HG03039 (cell line): ENCODE measurements around the gene EYS.
"Not testable (repeated sequence)": the region's sequence is repeated elsewhere in the genome, so short reads cannot be mapped to it uniquely, and the experiment has no call there.

ENCODE experiments used
- ATAC-seq: cut with Tn5 transposase; IDR thresholded peaks from one replicate; pipeline ENCODE4 v1.9.1; 2021; ENCODE audit warnings: mild to moderate bottlenecking, moderate library complexity; ENCODE audit not compliant: unreplicated experiment

Gene EYS

GRCh38 chr6:65637289-65638046 is 69.6 kb downstream of the EYS start:
- ATAC-seq = no peak

DNA sequence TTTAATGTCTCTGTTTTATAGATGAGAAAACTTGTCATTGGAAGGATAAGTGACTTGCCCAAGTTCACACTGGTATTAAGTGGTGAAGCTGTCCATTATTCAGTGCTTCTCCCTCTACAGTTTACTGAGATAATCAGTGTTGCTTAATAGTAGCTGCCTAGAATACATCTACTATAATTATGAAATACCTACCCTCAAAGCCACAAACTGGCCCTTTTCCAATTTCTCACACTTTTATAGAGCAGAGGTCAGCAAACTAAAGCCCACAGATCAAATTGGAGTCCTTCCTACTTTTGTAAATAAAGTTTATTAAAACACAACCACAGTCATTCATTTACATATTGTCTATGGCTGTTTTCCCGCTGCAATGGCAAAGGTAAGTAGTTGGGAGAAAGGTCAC is 73.5 kb downstream of the EYS start:
- no peak for ATAC-seq

- ATAC-seq = no peak
Observed at GRCh38 chr6:65631711-65632110, 75.3 kb downstream of the EYS start.

GRCh38 chr6:65627434-65627999 is 79.5 kb downstream of the EYS start:
- ATAC-seq = not testable (repeated sequence)

- ATAC-seq = no peak
Observed at GRCh38 chr6:65627015-65627414, 80.0 kb downstream of the EYS start.

- no peak for ATAC-seq
Observed at GRCh38 chr6:65623566-65623965, 83.5 kb downstream of the EYS start.

- no peak for ATAC-seq
Observed at GRCh38 chr6:65610746-65611145, 96.3 kb downstream of the EYS start.

- ATAC-seq = no peak
Observed at GRCh38 chr6:65595540-65595939, 111.5 kb downstream of the EYS start.

- ATAC-seq = no peak
Observed at GRCh38 chr6:65570340-65570739, 136.7 kb downstream of the EYS start.

DNA sequence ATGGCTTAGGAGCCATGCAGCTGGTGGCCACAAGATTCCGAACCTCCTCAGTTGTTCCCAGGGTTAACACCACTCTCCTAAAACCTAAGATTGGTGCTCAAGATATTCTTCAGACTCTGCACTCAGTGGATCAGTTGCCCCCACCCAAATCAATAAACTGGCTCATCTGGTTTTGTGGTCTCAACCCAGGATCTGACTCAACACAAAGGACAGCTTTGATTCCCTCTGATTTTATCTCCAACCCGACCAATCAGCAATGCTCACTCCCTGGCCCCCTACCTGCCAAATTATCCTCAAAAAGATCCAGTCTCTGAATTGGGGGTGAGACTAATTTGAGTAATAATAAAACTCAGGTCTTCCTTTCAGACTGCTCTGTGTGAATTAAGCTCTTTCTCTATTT is 137.5 kb downstream of the EYS start:
- ATAC-seq = no peak

DNA sequence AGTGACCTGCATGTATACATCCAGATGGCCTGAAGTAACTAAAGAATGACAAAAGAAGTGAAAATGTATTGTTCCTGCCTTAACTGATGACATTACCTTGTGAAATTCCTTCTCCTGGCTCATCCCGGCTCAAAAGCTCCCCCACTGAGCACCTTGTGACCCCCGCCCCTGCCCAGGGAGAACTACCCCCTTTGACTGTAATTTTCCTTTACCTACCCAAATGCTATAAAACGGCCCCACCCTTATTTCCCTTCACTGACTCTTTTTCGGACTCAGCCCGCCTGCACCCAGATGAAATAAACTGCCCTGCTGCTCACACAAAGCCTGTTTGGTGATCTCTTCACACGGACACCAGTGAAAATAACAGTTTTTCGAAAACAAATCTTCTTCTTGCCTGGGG is 138.0 kb downstream of the EYS start:
- not testable (repeated sequence) for ATAC-seq

DNA sequence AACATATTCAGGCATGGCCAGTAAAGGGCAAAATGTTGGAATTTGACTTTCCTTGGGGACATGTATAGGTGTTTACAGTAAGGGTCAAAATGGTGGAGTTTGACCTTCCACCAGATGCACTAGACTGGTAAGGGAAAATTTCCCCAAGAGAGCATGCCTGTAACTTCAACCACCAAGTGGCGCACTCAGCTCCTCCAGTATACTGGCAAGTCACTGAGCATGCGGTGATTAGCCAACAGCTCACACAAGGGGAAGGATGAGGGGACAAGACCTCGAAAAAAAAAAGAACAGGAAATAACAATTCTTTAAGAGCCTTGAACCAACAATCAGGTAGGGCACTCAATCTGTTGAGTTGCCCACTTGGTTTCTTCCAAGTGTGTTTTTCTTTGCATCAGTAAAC is 140.9 kb downstream of the EYS start:
- ATAC-seq = no peak

- no peak for ATAC-seq
Observed at GRCh38 chr6:65558071-65558470, 149.0 kb downstream of the EYS start.

GRCh38 chr6:65557224-65557623 is 149.8 kb downstream of the EYS start:
- no peak for ATAC-seq

DNA sequence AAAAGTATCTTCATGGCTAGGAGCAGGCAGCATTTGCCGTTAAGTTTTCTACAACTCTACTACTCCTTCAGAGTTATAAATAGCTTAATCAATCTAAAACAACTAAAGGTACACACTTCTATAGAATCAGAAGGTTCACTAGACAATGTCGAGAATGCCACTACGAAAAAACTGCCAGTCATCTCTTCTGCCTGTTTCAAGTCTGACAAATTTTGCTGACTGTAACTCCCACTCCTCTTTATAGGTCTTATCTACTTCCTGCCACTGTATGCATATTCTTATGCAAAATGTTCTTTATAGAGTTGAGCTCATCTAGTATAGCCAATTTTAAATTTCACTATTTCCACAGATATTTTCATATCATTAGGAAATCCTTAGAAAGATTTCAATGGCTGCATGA is 160.1 kb downstream of the EYS start:
- ATAC-seq = no peak

- no peak for ATAC-seq
Observed at GRCh38 chr6:65545920-65546319, 161.1 kb downstream of the EYS start.

DNA sequence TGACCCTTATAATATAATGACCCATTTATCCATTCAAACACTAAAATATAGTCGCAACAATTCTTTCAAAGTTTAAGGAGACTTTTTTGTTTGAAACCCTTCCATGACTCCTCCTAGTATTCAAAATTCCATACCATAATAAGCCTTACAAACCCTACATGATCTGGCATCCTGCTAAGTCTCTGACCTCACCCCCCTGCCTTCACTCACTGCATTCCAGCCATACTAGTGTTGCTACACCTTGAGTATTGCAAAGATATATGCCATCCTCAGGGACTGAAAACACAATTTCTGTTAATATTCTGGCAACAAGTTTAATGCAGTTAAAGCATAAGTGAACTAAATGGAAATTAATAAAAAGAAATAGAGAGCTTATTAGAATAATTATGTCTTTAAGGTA is 168.4 kb downstream of the EYS start:
- no peak for ATAC-seq

- no peak for ATAC-seq
Observed at GRCh38 chr6:65537600-65537999, 169.4 kb downstream of the EYS start.

DNA sequence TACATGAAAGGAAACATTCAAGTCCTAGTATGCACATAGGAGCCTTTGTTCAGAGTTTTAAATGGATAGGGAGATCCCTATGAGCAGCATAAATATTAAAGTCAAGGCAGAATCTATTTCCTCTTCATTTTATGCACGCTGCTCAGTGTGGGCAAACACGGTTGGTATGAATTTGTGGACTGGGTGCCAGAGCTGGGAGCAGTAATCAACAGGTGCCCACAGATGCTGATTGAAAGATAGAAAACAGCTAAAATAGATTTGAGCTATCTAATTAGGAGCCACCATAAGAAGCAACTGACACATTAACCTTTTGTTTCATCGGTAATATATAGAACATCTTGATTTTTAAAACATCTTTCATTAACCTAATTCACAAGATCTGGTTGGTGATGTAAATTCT is 175.5 kb downstream of the EYS start:
- no peak for ATAC-seq

DNA sequence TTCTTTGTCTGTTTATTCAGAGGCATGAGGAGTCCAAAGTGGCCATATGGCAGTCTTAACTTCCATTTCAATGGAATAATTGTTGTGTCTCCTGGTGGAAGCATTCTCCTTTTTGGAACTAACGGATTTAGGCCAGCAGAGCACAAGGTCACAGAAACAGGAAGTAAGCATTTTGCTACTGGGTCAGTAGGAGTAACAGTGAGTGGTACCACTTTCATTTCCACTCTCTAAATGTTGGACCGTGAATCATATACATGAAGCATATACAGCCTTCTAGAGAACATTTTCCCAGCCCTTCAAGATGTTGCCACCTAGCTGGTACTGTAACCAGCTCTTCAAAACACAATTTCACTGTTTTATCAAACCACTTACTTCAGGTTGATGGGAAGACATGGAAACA is 182.8 kb downstream of the EYS start:
- ATAC-seq = no peak

- ATAC-seq = no peak
Observed at GRCh38 chr6:65505736-65506135, 201.3 kb downstream of the EYS start.

DNA sequence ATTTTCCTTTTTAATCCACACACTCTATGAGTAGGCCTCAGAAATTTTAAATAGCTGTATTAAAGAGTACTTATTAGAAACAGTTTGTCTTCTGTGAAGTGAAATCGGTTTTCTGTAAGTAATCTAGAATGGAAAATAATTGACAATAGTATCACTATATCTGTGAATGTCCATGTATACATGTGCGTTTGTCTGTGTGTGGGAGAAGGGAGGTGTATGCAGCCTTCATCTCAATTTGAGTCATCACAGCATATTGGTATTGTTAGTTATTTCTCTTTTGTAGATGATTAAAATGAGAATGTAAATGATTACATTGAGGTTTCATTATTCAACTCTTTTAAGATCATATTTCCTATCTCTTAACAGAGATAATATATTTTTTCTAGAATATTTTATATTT is 206.0 kb downstream of the EYS start:
- ATAC-seq = no peak

DNA sequence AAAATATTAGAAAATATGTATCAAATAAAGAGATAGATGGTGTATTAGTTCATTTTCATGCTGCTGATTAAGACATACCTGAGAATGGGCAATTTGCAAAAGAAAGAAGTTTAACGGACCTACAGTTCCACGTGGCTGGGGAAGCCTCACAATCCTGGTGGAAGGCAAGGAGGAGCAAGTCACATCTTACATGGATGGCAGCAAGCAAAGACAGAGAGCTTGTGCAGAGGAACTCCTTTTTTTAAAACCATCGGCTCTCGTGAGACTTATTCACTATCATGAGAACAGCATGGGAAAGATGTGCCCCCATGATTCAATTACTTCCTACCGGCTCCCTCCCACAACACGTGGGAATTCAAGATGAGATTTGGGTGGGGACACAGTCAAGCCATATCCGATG is 223.4 kb downstream of the EYS start:
- ATAC-seq = not testable (repeated sequence)
